Activated CD8-positive, alpha-beta memory T cell treated with anti-CD3 and anti-CD28 coated beads, Interleukin-2, amount 10 ng/mL, durations not matched to agents 7 days and 5 days (primary cell): ENCODE measurements around the gene USP32. TPM values are rescaled to one million over a fixed set of nuclear protein-coding genes. Genes with fewer than 3 reads are reported as not detected.
A peak's percentile ranks its signal among the peaks of the same experiment; 100 is the strongest.
"Not testable (repeated sequence)": the region's sequence is repeated elsewhere in the genome, so short reads cannot be mapped to it uniquely, and the experiment has no call there.

Experiments used
- ATAC-seq: fragments of 150-1000 bp; cut with Tn5 transposase; one replicate; pipeline ENCODE4 v1.10.0; 2021; ENCODE audit warnings: moderate library complexity
- CTCF ChIA-PET: fragments of 350-600 bp; sonication (Branson Sonifier 250); formaldehyde crosslinking; loops from one replicate; lab custom pipeline; 2021; ENCODE audit warnings: antibody characterized with exemption; lab: Charles Lee
- DNase-seq: peaks from one replicate; pipeline ENCODE4 v3.0.0-alpha.2; 2020
- H3K27ac Mint-ChIP-seq: one replicate; pipeline ENCODE4 v1.8.0; 2021; ENCODE audit warnings: mild to moderate bottlenecking, mixed read lengths
- H3K27me3 Mint-ChIP-seq: one replicate; pipeline ENCODE4 v1.8.0; 2021; ENCODE audit warnings: mixed read lengths
- H3K36me3 Mint-ChIP-seq: one replicate; pipeline ENCODE4 v1.8.0; 2021; ENCODE audit warnings: mild to moderate bottlenecking, mixed read lengths
- H3K4me1 Mint-ChIP-seq: one replicate; pipeline ENCODE4 v1.8.0; 2021; ENCODE audit warnings: mixed read lengths
- H3K4me3 Mint-ChIP-seq: one replicate; pipeline ENCODE4 v1.8.0; 2021; ENCODE audit warnings: mild to moderate bottlenecking, moderate library complexity, mixed read lengths
- H3K9me3 Mint-ChIP-seq: one replicate; pipeline ENCODE4 v1.8.0; 2022; ENCODE audit warnings: low read depth, mixed read lengths
- total RNA-seq, 2 experiments: library from RNA; stranded (reverse); gene quantifications; one replicate each; pipeline ENCODE4 v1.2.3, GENCODE V29; 2021

The USP32 gene
- total RNA-seq, 2 experiments from 2014 or later: 33.4 to 40.4 TPM

GRCh38 chr17:60194141-60194540 lies 197.8 kb downstream of the USP32 start:
- H3K4me1 Mint-ChIP-seq, DNase-seq, H3K27me3 Mint-ChIP-seq, H3K4me3 Mint-ChIP-seq, ATAC-seq, H3K9me3 Mint-ChIP-seq, CTCF ChIA-PET, H3K27ac Mint-ChIP-seq: not testable (repeated sequence)
- peaks cover 14% of the 10 kb centered on the region for H3K36me3 Mint-ChIP-seq

DNA sequence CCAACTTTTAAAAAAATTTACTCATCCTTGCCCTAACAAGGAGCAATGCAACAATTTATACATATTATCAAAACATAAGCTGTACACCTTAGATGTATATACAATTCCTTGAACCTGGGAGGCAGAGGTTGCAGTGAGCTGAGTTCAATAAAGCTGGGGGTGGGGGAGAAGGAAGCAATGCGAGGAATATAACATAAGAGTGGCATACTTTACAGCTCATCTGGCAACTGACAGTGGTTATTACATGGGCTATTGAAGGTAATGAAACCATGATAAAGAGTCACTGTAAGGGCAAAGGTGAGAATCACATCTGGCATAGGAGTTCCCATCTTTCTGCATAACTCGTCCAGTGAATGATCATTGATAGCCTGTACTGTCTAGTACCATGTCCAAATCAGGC lies 198.5 kb downstream of the USP32 start:
- Mint-ChIP-seq H3K4me3 (no peak overlapping the region), H3K4me1 (no peaks in the 10 kb centered on the region), H3K9me3 (no peaks in the 10 kb centered on the region), H3K27me3 (no peaks in the 10 kb centered on the region), H3K27ac (no peak overlapping the region), H3K36me3 (peaks cover 14% of the 10 kb centered on the region)
- CTCF ChIA-PET: no interaction called here
- DNase-seq: no peak
- no peak for ATAC-seq

DNA sequence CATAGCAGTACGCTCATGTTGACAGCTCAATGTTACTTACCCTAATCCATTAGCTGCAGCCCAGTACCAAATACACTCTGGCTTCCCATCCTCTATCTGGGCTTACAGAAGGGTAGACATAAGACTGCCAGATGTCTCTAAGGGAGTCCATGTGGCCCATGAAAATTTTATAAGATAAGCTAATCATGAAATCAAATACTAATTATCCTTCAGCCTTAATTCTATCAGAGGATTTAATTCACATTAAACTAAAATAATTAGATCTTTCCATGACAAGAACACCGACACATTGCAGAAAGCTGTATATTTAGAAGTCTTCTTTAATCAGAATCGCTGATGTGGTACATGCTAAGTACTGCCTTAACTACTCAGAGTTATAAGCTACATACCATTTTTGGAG lies 198.9 kb downstream of the USP32 start:
- peaks cover 14% of the 10 kb centered on the region for H3K36me3 Mint-ChIP-seq
- H3K4me3 Mint-ChIP-seq, H3K27me3 Mint-ChIP-seq, CTCF ChIA-PET, DNase-seq, H3K27ac Mint-ChIP-seq, H3K9me3 Mint-ChIP-seq, ATAC-seq, H3K4me1 Mint-ChIP-seq: not testable (repeated sequence)

GRCh38 chr17:60190032-60190431 lies 201.9 kb downstream of the USP32 start:
- H3K36me3 Mint-ChIP-seq, DNase-seq, H3K27ac Mint-ChIP-seq, H3K9me3 Mint-ChIP-seq, H3K4me1 Mint-ChIP-seq, H3K4me3 Mint-ChIP-seq, H3K27me3 Mint-ChIP-seq, ATAC-seq, CTCF ChIA-PET: not testable (repeated sequence)

- Mint-ChIP-seq H3K9me3 (no peaks in the 10 kb centered on the region), H3K4me1 (no peaks in the 10 kb centered on the region), H3K36me3 (peaks cover 8% of the 10 kb centered on the region), H3K4me3 (no peak overlapping the region), H3K27ac (no peak overlapping the region), H3K27me3 (no peaks in the 10 kb centered on the region)
- CTCF ChIA-PET: no interaction called here
- DNase-seq: no peak
- no peak for ATAC-seq
These were observed 203.2 kb downstream of the USP32 start for GRCh38 chr17:60188759-60189158.

DNA sequence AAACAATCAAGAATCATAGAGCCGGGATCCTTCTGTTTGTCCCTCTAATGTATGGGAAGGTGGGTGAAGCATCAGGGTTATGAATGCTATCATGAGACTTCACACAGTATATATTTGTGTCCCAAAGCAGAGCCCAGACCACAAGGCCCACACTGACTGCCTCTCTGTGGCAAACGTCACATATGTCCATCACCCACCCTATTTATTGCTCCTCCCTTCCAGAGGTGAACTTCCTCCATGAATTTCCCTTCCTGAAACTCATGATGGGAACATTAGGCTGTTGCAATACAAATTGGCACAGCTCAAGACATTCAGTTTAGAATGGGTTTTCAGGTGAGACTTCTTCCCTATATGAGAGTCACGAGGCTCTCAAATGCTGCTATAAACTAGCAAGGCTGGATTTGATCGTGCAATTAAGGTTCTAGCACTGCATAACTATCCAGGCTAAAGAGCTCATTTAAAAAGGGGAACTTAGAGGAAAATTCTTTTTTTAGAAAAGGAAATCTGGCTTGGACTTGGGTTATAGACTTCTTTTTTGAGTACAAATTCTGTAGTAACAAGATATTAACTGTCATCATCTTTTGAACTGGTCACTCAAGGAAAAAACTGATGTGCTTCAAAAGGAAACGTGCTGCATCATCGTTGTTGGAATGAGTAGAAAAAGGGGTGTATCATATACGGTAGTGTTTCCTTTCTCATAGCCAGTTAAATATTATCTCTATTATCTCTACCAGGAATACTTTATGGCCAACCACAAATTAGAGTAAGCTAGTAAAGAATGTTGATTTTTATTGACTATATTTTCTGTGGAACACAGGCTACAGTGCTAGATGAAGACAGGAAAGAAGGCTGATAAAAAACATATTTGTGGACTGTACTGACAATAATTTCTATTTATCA lies 204.8 kb downstream of the USP32 start:
- CTCF ChIA-PET: interaction anchor here (1.2 kb wide), 1 partner anchor 45 kb away, joined by 3 read pairs; no protein-coding TSS in a partner anchor
- H3K9me3 Mint-ChIP-seq, H3K36me3 Mint-ChIP-seq, H3K4me3 Mint-ChIP-seq, DNase-seq, H3K27ac Mint-ChIP-seq, H3K27me3 Mint-ChIP-seq, ATAC-seq, H3K4me1 Mint-ChIP-seq: not testable (repeated sequence)

DNA sequence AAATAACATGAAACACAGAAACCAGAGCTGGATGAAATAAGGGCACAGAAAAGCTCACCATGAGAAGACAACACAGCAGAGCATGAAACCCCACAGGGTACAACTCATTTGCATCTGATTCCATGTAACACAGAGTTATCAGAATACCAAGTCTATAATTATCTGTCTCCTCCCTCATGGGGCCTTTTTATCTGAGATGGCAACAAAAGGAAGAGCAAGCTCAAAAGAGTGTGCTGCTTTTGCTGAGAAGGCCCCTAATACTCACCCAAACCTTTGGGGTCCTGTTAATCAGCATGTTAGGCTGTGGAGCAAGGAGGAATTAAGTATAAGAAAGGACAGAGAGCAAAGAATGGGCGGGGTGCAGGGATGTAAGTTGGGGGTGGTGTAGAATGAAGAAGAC lies 205.6 kb downstream of the USP32 start:
- ATAC-seq, H3K9me3 Mint-ChIP-seq, H3K27me3 Mint-ChIP-seq, H3K27ac Mint-ChIP-seq, CTCF ChIA-PET, H3K36me3 Mint-ChIP-seq, H3K4me3 Mint-ChIP-seq, H3K4me1 Mint-ChIP-seq, DNase-seq: not testable (repeated sequence)

GRCh38 chr17:60180380-60180779 lies 211.6 kb downstream of the USP32 start:
- H3K9me3 Mint-ChIP-seq, DNase-seq, H3K4me3 Mint-ChIP-seq, ATAC-seq, H3K27ac Mint-ChIP-seq, H3K27me3 Mint-ChIP-seq, H3K4me1 Mint-ChIP-seq: not testable (repeated sequence)
- CTCF ChIA-PET: interaction anchor here (1.0 to 1.2 kb wide), 2 partner anchors 9 to 38 kb away, joined by 3 to 4 read pairs; no protein-coding TSS in a partner anchor
- H3K36me3 Mint-ChIP-seq: peaks cover 11% of the 10 kb centered on the region

- H3K4me1 Mint-ChIP-seq, H3K9me3 Mint-ChIP-seq, DNase-seq, CTCF ChIA-PET, H3K4me3 Mint-ChIP-seq, H3K27me3 Mint-ChIP-seq, ATAC-seq, H3K27ac Mint-ChIP-seq, H3K36me3 Mint-ChIP-seq: not testable (repeated sequence)
These were observed 213.8 kb downstream of the USP32 start for GRCh38 chr17:60178180-60178579.

- H3K27me3 Mint-ChIP-seq, ATAC-seq, H3K4me1 Mint-ChIP-seq, H3K9me3 Mint-ChIP-seq, H3K36me3 Mint-ChIP-seq, H3K4me3 Mint-ChIP-seq, DNase-seq, H3K27ac Mint-ChIP-seq, CTCF ChIA-PET: not testable (repeated sequence)
These were observed 215.2 kb downstream of the USP32 start for GRCh38 chr17:60176763-60177162.

DNA sequence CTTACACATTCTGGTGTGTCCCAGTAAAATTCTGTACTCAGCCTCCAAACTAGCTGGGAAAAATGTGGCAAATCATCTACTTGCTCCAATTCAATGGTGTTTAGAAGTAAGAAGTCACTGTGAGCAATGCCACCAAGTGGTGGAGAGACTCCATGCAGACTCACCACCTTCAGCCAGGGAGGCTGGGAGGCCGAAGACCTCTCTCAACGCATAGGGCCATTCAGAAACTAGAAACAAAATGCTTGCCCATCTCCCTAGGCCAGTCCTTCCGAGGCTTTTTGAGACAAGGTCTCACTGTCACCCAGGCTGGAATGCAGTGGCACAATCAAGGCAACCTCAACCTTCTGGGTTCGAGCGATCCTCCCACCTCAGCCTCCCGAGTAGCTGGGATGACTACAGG lies 217.2 kb downstream of the USP32 start:
- not testable (repeated sequence) for DNase-seq, ATAC-seq, H3K27me3 Mint-ChIP-seq, H3K36me3 Mint-ChIP-seq, H3K9me3 Mint-ChIP-seq, H3K4me3 Mint-ChIP-seq, H3K27ac Mint-ChIP-seq
- H3K4me1 Mint-ChIP-seq: peaks cover 14% of the 10 kb centered on the region
- CTCF ChIA-PET: interaction anchor here (1.2 to 1.6 kb wide), 2 partner anchors 32 to 35 kb away, joined by 7 to 8 read pairs; no protein-coding TSS in a partner anchor

DNA sequence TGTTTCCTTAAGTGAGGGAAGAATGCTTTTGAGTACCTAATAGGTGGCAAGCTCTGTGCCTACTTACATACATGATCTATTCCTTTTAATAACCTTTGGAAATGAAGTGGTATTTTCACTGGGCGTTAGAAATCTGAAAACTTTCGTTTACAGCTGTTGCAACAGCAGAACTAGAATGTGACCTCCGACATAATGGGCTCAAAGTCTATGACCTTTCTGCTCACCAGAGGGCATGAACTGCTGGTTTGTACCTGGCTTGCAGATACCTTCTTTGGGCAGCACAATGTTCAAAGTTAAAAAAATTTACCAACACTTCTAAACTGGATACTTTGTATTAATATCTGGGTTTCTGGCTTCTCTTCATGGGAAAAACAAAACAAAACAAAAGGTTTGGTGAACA lies 217.9 kb downstream of the USP32 start:
- Mint-ChIP-seq H3K9me3 (no peaks in the 10 kb centered on the region), H3K4me1 (peaks cover 18% of the 10 kb centered on the region), H3K27ac (no peak overlapping the region), H3K27me3 (no peaks in the 10 kb centered on the region), H3K4me3 (no peak overlapping the region), H3K36me3 (peaks cover 3% of the 10 kb centered on the region)
- CTCF ChIA-PET: no interaction called here
- ATAC-seq: no peak
- DNase-seq: no peak

GRCh38 chr17:60173304-60173819 lies 218.6 kb downstream of the USP32 start:
- H3K27ac Mint-ChIP-seq: no peak overlapping the region

GRCh38 chr17:60171753-60172079 lies 220.2 kb downstream of the USP32 start:
- Mint-ChIP-seq H3K9me3 (no peaks in the 10 kb centered on the region), H3K4me1 (peaks cover 18% of the 10 kb centered on the region), H3K36me3 (no peaks in the 10 kb centered on the region), H3K27me3 (no peaks in the 10 kb centered on the region), H3K4me3 (no peak overlapping the region), H3K27ac (no peak overlapping the region)
- CTCF ChIA-PET: interaction anchor here (1.0 to 1.3 kb wide), 3 partner anchors 9 to 31 kb away, joined by 3 to 6 read pairs (median 3); no protein-coding TSS in a partner anchor
- DNase-seq (no peak), ATAC-seq (no peak)

More at GRCh38 chr17:60173304-60173819, 218.6 kb downstream of the USP32 start:
- Mint-ChIP-seq H3K27me3 (no peaks in the 10 kb centered on the region), H3K4me1 (peaks cover 18% of the 10 kb centered on the region), H3K36me3 (no peaks in the 10 kb centered on the region), H3K4me3 (no peak overlapping the region), H3K9me3 (no peaks in the 10 kb centered on the region)
- DNase-seq (no peak), ATAC-seq (peak; percentile 23)
- CTCF ChIA-PET: no interaction called here
